NCI-H82 (cell line): ENCODE data around the gene TNFRSF14.

Source experiments
- DNase-seq: peaks from one replicate; lab custom pipeline; 2025; lab: John Stamatoyannopoulos, UW

TNFRSF14 gene

DNA sequence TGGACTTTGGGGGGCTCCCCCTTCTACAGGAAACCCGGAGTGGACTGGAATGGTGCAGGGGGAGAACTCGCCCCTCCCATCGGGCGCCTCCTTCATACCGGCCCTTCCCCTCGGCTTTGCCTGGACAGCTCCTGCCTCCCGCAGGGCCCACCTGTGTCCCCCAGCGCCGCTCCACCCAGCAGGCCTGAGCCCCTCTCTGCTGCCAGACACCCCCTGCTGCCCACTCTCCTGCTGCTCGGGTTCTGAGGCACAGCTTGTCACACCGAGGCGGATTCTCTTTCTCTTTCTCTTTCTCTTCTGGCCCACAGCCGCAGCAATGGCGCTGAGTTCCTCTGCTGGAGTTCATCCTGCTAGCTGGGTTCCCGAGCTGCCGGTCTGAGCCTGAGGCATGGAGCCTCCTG is at the start of gene TNFRSF14:
Gene TNFRSF14, plus strand, starts transcription at position 95 of the 401 bp plus-strand sequence. Its CDS starts 294 bp downstream, at position 389.
- no peak for DNase-seq

DNA sequence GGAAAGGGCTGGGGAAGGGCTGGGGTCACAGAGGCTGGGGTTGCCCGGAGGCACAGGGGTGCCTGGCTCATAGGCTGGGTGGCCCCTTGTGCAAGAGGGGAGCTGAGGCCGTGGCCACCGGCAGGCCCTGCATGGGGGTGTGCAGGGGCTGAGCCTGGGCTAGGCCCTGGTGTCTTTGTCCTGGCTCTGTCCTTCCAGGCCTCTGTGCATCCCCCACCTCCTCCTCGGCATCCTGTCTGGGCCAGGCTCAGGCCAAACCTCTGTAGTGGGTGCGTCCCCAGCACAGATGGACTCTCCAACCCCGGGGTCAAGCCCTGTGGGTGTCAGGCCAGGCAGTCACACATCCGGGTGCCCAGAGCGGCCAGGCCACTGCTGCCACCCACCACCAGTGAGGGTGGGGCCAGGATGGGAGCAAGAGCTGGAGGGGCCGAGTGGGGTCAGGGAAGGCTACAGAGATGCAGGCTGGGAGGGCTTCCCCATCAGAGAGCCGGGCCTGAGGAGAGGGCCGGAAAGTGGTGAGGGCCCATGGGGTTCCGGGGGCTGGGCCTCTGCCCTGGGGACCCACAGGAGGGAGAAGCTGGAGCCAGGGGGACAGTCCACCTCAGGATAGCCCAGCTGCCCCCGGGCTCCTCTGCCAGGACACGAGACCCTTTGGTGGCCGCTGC is 49.1 kb upstream of the TNFRSF14 start:
- DNase-seq = no peak

DNA sequence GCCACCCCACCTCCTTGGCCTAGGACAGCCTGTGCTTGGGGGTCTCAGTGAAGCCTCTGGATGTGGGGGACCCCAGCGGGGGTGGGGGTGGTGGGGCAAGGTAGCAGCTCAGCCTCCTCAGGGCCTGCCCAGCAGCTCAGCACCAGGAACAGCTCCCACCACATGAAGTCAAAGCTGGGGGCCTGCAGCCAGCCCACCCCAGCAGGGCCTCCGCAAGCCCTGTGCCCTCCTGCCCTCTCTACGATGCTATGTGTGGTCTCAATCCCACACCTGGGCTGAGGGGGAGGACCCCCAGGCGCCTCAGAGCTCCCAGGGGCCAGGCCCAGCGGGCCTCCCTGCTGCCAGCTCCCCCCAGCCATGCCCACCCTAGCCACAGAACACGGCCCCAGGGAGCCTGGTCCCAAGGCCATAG is 48.4 kb upstream of the TNFRSF14 start:
- DNase-seq = no peak

DNA sequence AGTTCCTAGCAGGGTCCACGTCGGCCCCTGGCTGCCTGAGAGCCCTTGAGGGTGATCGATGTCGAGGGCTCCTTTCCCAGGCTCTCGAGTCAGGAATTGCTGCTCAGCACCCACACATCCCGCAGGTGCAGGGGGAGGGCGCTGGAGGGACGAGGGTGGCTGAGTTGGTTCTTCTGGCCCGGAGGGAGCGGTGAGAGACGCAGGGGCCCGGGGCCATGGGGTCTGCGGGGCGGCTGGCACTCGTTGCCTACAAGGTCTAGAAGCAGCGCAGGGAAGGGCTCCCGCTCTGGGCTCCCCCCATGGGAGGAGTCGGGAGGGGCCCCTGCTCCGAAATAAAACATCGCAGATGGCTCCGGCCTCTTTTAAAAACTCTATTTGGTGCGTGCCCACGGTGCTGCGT is 48.0 kb upstream of the TNFRSF14 start:
- no peak for DNase-seq

DNA sequence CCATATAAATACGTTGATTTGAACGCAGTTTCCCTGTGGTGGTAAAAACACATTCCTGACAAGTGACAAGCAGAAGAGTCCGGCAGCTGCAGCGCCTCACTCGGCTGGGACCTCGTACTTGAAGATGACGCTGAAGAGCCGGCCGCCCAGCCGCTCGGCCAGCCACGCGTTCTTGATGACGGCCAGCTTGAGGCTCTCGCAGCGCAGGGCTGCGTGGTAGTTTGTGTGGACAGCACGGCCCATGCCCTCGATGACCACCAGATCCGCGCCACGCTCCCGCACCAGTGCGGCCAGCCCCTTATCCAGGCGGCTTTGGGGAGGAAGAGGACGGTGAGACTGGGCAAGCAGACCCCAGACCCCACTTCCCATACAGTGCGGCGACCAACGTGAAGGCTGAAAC is 47.4 kb upstream of the TNFRSF14 start:
- no peak for DNase-seq

DNA sequence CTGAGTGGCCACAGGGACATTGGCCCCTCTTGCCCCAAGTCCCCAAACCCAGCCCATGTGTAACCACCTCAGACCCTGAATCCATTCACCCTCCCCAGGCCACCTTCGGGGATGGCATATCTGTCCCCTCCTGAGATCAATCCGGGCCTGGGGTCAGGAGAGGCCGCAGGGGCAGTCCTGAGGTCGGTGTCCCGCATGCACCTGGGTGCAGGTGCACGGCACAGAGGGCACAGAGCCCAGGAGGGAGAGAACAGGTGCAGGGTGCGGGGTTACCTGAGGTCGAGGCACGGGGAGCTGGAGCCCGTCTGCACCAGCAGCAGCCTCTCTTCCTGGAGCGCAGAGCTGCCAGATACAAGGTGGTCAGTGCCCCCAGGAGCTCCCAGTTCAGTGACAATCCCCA is 46.6 kb upstream of the TNFRSF14 start:
- DNase-seq = no peak

DNA sequence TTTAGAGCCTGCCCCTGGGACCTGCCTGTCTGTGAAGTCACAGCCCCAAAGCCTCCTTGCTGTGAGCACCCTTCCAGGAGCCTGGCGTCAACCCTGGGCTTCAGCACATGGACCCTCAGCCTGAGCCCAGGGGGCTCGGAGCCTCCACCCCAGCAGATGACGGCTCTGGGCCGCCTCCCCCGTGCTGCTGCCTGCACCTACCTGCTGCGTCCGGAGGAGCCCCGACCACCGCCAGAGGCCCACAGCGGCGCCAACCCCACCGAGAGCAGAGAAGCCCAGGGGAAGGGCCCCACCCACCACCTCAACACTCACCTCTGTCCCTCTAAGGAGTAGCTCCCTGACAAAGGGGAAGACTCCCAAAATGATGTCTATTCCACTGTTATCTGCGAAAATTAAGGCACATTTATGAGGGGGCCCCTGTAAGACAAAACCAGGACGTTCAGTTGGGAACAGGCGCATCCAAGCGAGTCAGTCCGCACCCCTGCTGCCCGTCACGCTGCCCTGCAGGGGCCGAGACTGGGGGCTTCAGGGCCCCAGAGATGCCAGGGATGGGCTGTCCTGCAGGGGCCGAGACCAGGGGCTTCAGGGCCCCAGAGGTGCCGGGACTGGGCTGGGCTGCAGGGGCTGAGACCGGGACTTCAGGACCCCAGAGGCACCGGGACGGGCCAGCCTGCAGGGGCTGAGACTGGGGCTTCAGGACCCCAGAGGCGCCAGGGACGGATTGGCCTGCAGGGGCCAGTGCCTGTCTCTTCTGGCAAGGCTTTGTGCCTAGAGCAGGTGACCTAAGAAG is 45.6 kb upstream of the TNFRSF14 start:
- no peak for DNase-seq

DNA sequence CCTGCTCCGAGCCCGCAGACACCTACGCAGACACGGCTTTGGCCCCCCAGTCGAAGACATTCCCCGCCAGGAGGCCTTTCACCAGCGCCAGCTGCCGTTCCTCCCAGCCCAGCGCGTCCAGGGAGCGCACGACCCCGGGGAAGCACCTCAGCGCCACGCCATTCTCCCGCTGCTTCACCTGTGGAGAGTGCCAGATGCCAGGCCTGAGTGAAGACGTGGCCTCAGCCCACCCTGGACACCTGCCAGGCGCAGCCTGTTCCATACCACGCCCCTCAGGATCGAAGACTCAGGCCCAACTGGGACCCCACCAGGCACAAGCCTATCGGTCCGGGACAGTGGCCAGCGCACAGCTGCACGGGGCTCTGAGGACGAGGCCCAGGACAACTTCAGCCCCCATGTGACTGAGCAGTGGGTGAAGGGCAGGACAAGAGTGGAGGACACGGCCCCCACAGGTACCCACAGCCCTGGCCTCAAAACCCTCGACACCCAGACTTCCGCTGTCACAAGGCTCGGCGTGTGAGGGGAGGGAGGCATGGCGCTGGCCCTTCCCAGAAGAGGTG is 43.2 kb upstream of the TNFRSF14 start:
- no peak for DNase-seq

DNA sequence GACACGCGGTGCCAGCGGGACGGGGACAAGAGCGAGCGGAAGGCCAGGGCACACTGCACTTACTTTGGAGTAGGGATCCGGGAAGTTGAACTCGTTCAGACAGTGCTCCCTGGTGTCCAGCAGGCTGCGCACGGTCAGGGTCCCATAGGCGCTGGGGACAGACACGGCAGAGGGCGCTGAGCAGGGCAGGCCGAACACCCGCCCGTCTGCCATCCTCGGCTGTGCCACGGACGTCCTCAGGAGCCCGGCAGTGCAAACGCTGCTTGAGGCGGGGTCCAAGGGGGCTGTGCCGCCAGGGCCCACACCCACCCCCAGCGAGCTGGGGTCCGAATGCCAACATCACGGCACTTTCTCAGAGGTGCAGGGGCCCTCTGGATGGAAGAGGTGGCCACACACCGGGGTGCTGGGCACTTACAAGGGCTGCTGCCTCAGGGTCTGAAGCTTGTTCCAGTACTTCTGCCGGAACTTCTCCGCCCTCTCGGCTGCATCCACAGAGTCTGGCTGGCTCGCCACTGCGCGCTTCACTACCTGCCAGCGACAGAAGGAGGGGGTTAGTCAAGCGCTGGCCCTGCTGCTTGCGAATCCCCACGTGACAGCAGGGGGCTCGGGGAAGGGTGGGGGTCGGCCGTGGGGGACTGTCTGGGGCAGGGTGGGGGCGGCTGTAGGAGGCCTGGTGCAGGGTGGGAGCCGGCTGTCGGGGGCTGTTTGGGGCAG is 42.1 kb upstream of the TNFRSF14 start:
- no peak for DNase-seq

DNA sequence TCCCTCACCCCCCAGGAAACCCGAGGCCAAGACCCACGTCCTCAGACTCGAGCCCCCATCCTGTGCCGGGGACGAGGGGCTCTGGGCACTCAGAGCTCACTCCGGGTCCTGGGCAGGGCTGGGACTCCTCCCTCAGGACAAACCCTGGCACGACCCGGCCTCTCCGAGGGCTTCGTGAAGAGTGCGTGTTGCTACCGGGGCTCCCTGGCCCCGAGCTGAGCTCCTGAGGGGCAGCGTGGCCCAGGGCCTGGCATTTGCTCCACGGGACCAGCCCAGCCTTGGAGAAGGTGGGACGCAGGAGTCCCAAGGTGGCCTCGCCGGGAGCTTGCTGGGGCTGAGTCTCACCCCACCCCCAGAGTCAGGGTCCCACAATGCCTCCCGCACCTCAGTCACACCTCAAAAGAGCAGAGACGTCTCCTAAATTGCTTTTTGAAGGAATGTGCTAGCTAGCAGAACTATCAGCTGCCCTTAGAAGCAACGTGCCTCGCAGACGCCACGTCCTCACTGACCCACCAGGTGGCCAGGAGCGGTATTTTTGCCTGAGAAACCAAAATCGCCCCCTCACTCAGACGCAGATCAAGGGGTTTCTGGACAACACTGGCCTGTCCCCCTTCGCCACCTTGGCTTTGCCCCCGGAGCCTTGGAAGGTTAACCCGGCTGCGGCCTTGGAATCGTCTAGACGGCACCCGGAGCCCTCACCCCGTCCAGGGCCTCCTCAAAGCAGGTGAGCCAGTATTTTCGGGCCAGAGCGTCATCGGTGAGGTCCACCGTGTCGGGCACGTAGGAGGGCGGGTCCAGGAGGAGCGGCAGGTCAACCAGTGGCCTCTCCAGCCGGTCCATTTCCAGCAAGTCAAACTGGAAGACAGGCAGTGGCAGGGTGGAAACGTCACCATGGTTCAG is 41.1 kb upstream of the TNFRSF14 start:
- DNase-seq = no peak

DNA sequence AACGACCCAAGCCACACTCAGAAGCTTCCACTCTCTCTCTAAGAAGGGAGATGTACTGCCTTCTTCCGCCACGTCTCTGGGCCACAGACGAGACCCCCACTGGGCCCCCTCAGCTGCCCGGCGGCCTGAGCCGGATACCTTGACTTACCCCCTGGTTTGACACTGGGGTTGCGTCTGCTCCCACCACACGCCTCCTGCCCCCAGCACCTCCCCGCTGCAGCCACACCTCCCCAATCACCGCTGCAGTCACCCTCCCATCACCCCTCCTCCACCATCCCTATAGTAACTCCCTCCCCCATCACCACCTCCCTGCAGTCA is 40.4 kb upstream of the TNFRSF14 start:
- no peak for DNase-seq

DNA sequence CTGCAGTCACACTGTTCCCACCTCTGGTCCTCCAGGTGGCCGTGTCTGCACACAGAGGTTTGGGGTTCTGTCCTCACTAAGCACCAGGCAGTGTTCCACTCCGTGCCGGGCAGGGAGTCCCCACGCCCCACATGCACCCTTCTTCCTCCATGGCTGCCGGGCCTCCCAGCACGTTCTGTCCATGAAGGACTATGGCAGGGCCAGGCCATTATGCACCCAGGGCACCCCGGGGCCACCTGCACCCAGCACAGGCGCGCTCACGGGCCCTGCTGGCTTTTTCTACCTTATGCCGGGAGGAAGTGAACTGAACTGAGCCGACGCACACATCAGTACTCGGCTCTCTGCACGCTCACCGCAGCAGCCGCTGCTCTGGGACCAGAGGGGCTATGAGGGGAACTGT is 40.0 kb upstream of the TNFRSF14 start:
- no peak for DNase-seq

DNA sequence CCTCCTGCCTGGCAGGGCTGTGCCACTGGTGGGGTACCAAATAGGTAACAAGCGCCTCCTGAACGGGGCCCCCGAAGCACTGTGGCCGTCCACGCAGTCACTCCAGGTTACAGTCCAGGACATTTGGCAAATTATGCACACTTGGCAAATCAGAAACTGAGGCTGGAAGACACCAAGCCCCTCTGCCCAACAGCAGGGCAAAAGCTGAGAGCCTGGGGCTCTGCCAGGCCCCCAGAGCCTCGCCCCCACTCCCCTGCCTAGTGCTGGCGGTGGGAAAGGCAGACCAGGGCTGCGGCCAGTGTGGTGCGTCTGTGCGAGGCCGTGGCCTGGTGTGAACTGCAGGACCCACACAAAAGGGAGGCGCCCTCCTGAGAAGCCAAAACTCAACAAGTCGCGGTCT is 39.2 kb upstream of the TNFRSF14 start:
- DNase-seq = no peak

DNA sequence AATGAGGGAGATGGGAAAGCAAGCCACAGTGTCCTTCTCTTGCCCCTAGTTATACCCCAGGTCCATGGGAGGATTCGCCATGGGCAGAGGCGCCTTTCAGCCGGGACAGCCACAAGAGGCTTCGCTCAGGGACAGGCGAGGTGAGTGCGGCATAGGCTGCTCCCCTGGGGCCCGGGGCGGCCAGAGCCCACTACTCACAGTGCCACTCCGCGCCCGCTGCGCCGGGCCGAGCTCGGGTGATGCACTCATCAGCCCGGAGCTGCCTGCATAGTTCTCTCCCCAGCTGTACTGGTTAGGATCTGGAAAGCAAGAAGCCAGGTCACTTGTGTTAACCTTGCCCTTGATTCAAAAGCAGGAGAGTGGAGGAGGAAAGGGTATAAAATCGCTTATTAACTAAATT is 38.2 kb upstream of the TNFRSF14 start:
- no peak for DNase-seq

DNA sequence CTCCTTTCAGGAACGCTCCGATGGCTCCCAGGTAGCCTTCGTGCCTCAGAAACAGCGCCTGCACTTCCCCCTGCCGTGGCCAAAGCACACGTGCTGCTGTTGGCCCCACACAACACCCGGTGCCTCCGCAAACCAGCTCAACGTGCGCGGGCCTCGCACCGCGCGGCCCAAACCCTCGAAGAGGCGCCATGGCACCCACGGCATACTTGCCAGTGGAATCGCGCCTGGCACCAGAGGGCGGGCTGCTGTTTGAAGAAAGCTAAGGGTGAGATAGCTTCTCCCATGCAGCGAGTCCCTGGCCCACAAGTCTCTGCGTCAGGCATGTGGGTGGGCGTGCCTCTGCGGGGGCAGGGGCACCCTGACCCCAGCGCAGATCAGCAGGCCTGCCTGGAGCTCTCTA is 37.6 kb upstream of the TNFRSF14 start:
- no peak for DNase-seq

DNA sequence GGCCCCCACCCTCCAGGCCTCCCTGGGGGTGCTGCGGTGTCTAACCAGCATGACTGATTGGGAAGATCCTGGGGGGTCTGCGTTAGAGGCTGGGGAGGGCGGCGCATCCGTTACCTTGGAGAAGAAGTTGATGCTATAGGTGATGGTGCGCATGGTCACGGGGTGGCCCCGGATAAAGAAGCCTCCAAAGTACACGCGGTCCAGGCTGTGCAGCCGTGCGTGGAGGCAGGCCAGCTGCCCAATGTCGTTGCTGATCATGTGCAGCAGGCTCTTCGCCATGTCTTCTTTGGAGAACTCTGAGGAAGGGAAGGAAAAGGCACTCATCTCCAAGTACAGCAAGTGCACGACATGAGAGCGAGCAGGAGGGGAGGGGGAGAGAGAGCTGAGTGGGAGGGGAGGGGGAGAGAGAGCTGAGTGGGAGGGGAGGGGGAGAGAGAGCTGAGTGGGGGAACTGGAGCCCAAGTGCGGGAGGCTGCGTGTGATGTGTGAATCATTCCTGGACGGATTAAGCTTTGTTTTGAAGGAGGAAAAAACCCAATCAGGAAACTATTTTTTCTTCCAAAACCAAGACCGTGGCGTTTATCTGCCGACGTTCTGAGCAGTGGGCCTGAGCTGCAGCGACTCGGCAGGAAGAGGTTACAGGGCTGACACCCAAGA is 37.0 kb upstream of the TNFRSF14 start:
- no peak for DNase-seq

DNA sequence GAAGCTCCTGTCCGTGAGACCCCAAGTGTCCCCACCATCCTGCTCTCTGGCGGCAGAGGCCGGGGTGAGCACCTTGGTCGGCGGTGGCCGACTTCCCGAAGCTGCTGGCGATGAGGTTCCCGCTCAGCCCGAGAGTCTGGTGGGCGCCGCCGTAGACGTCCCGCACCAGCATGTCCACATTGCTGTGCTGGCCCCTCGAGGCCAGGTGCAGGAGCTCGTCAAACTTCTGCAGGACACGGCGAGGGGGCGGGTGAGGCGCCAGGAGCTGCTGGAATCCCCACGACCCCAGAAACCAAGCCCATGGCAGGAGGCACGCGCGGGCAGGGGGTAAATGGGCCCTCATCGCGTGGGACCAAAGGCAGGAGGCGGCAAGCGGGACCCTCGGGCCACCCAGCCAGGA is 36.4 kb upstream of the TNFRSF14 start:
- no peak for DNase-seq

DNA sequence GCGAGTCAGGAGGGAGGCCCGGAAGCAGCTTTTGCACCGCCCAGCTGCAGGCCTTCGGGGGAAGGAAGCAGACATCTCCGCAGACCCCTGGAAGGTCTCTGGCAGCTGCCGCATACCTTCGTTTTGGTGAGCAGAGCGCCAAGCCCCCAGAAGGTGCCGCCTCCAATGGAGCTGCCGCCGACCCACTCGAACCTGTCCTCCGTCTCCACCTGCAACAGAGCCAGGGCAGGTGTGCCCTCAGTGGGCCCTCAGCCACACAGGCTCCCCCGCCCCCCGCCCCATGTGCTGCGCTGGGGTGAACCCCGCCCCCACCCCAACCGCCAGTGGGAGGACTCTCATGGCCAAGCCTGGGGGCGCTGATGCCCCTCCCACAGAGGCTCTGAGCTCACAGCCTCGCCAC is 36.0 kb upstream of the TNFRSF14 start:
- DNase-seq = no peak

DNA sequence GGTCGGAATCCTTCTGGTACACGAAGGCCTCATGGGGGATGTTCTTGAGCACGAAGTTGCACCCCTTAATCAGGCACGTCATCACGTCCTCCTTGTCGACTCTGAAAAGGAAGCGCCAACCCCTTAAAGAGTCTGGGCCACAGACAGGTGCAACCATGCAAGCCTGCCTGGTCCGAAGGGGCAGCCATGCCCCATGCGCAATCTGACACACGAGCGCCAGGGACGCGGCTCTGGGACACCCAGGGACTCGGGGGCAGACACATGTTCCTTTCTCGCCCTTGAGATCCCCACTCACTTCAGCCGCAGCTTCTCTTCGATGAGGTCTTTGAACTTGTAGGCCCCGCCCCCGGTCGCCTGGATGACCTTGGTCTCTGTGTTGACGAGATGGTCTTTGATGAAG is 35.4 kb upstream of the TNFRSF14 start:
- no peak for DNase-seq

DNA sequence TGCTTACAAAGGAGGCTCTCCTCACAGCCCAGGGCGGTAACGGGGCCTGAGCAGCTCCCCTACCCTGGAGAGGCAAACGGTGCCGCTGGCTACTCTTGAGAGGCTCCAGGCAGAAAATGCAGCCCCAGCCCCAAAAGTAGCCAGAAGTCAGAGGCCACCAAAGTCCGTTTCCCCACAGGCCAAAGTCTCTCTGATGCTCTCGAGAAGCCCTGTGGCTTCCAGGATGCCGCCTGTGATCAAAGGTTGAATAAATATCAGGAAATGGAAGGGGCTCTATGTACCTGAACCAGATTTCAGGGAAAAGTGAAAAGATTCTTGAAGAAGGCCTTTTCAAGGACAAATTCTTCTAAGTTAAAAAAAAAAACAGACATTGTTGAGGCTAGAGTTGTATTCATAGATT is 33.9 kb upstream of the TNFRSF14 start:
- DNase-seq = no peak

DNA sequence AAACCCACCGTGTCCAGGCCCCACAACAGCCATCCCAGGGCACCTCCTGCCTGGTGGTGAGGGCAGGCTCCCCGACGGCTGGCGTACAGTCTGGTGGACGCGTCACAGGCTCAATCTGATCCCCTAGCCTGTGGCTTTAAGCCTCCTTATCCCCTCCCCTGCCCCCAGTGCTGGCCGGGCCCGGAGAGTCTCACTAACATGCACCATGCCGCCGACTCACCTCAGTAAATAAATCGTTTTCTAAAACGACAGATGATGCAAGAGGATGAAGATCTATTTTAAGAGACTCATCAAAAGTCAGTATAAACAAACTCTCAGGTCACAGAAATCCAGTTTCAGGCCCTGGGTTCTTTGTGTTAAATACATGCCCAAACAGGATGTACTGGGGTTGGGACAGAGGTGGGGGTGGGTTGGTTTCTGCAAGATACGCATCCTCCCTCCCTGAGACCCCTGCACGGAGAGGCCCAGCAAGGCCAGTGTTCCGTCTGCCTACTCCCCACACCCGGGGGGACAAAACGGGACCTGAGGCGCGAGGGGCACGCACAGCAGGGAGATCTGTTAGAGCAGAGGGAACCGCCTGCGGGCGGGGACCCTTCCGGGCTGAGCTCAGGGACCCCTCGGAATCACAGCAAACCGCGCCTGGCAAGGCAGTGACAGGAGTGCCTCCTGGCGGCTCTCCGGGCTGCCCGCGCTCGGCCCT is 32.8 kb upstream of the TNFRSF14 start:
- peak; percentile 58 for DNase-seq
